Stimulated activated CD4-positive, alpha-beta T cell treated with anti-CD3 and anti-CD28 coated beads, TNF-alpha, amount 100 ng/mL, for 4 hours (primary cell): ENCODE measurements around the gene UNC45A.
"Not testable (repeated sequence)": the region's sequence is repeated elsewhere in the genome, so short reads cannot be mapped to it uniquely, and the experiment has no call there.

Experiments
- DNase-seq, 3 experiments: peaks; one replicate each; pipeline ENCODE4 v3.0.0-alpha.2; 2020; ENCODE audit warnings: low read depth in 3 of 3

UNC45A gene

GRCh38 chr15:90918034-90918788 is 16.9 kb upstream of the UNC45A start:
- DNase-seq: no peak

GRCh38 chr15:90918835-90919234 is 16.2 kb upstream of the UNC45A start:
- DNase-seq: no peak

- no peak for DNase-seq
Measured at GRCh38 chr15:90921887-90922286, 13.2 kb upstream of the UNC45A start.

- not testable (repeated sequence) for DNase-seq
Measured at GRCh38 chr15:90922712-90923322, 12.3 kb upstream of the UNC45A start.

GRCh38 chr15:90924375-90924774 is 10.7 kb upstream of the UNC45A start:
- no peak for DNase-seq

GRCh38 chr15:90926766-90927165 is 8.3 kb upstream of the UNC45A start:
- not testable (repeated sequence) for DNase-seq

- not testable (repeated sequence) for DNase-seq
Measured at GRCh38 chr15:90928106-90928505, 7.0 kb upstream of the UNC45A start.

GRCh38 chr15:90929246-90930019 is 5.7 kb upstream of the UNC45A start:
- DNase-seq: no peak

- no peak for DNase-seq
Measured at GRCh38 chr15:90930861-90931574, 4.1 kb upstream of the UNC45A start.

GRCh38 chr15:90931575-90931827 is 3.6 kb upstream of the UNC45A start:
- DNase-seq: no peak

- peak; percentile 77 to 94 (median 80) for DNase-seq
Measured at GRCh38 chr15:90931828-90932659, 3.0 kb upstream of the UNC45A start, which contains the start of gene HDDC3. Gene HDDC3, minus strand, starts transcription at chr15:90932549. Its CDS starts 9 bp downstream, at chr15:90932540.

- no peak for DNase-seq
Measured at GRCh38 chr15:90932660-90932991, 2.5 kb upstream of the UNC45A start.

- DNase-seq: no peak
Measured at GRCh38 chr15:90933301-90933700, 1.8 kb upstream of the UNC45A start.

- peak; percentile 65 to 73 (median 72) for DNase-seq
Measured at GRCh38 chr15:90934256-90934948, 683 bp upstream of the UNC45A start.

GRCh38 chr15:90936823-90937222 is 1.7 kb downstream of the UNC45A start:
- DNase-seq: no peak

- no peak for DNase-seq
Measured at GRCh38 chr15:90938261-90938660, 3.2 kb downstream of the UNC45A start.

- no peak for DNase-seq
Measured at GRCh38 chr15:90939756-90940155, 4.7 kb downstream of the UNC45A start.

GRCh38 chr15:90941038-90941437 is 6.0 kb downstream of the UNC45A start:
- no peak for DNase-seq

- DNase-seq: no peak
Measured at GRCh38 chr15:90942354-90943120, 7.5 kb downstream of the UNC45A start.

GRCh38 chr15:90945091-90945490 is 10.0 kb downstream of the UNC45A start:
- DNase-seq: no peak
